Activated T-cell treated with anti-CD3 and anti-CD28 coated beads for 24 hours (primary cell): ENCODE measurements around the gene FYCO1.

Experiments used
- DNase-seq: peaks from one replicate; pipeline ENCODE4 v3.0.0-alpha.2; 2020; ENCODE audit warnings: low read depth

The FYCO1 gene

GRCh38 chr3:45915059-45915439 is 80.6 kb downstream of the FYCO1 start:
- DNase-seq: no peak

DNA sequence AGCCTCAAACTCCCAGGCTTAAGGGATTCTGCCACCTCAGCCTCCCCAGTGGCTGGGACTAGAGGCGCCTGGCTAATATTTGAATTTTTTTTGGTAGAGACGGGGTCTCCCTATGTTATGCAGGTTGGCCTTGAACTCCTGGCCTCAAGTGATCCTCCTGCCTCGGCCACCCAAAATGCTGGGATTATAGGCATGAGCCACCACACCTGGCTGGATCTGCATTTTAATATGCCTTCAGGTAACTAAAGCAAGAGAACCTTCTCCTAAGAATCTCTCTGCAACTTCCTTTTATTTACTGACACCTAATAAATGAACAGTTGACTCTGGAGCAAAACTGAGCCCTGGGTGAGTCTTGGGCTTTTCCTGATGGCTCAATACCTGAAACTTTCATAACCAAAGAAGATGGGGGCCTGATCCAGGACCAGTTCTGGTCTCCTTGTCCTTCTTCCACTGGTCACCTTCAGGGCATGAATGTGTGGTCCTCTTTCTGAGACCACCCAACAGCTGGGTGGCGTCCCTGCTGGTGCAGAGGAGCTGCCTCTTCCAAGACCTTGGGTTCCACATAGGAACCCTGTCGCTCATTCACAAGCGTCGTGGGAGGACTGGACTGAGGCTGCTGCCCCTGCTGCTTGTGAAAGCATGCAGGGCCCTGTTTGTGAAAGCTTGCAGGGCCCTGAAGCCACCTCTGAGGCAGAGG is 81.1 kb downstream of the FYCO1 start:
- DNase-seq: no peak

DNA sequence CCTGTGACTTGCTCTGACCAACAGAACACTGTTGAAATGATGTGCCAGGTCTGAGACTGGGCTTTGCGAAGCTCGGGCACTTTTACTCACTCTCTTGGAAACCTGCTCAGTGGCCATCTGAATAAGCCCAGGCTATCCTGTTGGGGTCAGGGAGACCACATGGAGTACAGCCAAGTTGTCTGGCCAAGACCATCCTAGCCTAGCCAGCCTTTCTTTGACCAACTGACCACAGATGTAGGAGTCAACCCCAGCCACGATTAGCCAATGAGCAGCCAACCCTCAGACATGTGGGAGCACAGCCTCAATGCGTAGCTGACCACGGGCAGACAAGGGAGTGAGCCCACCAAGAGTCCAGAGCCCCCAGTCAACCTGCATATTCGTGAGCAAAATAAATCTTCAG is 83.2 kb downstream of the FYCO1 start:
- DNase-seq: no peak

- no peak for DNase-seq
Observed at GRCh38 chr3:45911511-45912226, 84.0 kb downstream of the FYCO1 start.

DNA sequence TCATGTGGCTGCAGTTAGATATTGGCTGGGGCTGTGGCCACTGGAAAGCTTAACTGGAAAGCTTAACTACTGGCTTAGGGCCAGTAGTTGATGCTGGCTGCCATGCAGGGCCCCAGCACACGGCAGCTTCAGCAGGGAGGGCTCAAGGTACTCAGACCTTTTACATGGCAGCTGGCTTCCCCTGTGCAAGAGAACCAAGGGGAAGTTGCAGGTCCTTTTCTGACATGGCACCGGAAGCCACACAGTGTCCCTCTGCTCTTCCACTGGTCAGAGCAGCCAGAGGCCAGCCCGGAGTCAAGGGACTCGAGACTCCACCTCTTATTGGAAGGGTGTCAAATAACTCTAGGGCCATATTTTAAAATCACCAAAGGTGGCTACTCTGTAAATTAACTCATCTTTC is 84.7 kb downstream of the FYCO1 start:
- no peak for DNase-seq

DNA sequence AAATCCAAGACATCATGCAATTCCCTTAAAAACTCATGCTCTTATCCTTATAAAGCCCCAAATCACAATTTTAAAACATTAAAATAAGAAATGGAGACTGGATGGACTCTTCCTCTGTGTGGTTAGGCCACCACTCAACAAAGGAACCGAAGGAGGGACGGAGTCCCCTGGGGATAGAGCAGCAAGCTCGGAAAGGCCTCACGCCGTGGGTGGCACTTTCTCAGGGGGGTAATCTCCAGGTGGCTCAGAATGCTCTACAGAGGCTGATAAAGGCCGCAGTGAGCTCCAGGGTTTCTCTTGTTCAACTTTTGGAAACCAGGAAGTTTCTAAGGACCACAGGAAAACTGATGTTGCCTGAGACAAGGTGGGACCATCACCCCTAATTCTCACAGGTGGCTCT is 86.1 kb downstream of the FYCO1 start:
- DNase-seq: no peak

GRCh38 chr3:45908761-45909160 is 86.9 kb downstream of the FYCO1 start:
- no peak for DNase-seq

GRCh38 chr3:45907769-45908705 is 87.6 kb downstream of the FYCO1 start:
- no peak for DNase-seq

DNA sequence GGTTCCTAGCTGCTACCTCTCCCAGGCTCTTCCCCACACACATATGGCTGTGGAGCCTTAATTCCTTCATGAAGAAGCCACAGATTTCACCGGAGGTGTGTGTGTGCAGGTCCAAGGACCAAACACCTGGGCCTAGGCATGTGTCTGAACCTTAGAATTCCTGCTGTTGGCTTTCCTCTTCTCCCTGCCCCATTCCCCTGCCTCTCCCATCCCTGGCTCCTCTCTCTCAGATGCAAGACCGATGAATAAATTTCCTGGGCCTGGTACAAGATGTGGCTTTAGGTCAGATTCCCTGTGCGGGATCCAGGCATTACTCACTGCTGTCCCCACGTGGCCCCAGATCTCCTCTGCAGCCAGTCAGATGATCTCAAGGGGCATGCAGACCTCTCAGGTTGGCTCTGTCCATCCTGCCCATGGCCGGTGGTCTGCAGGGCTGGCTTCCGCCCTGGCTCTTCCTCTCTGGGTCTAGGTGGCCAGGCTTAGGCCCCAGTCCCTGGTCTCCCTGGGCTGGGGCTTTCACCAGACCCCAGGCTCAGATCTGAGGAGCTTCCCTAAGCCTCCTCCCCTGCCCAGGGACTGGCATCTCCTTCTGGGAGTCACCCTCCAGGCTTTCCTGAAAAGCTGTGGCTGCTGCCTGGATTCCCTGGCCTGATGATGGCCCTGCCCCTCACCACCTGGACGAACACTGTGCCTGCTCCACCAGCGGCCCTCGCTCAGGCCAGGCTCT is 88.8 kb downstream of the FYCO1 start:
- no peak for DNase-seq

GRCh38 chr3:45905755-45906154 is 89.9 kb downstream of the FYCO1 start:
- DNase-seq: no peak

- DNase-seq: no peak
Observed at GRCh38 chr3:45904931-45905330, 90.7 kb downstream of the FYCO1 start.

DNA sequence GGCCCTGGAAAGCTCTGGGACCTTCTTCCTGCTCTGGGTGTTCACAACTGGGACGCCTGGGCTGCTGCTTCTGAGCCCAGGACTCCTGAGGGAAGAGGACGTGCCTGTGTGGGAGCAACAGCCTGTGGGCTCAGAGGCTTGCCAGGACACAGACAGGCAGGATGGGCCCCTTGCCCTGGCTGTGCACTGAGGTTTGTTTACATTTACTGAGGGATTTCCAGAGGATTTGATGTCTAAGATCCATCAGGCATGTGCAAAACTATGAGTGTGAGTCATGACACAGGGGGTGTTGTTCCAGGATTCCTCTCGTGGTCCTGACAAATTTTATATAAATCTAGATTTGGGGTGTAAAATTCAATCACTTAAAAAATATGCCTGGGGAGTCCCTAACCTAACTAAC is 98.7 kb downstream of the FYCO1 start:
- no peak for DNase-seq

DNA sequence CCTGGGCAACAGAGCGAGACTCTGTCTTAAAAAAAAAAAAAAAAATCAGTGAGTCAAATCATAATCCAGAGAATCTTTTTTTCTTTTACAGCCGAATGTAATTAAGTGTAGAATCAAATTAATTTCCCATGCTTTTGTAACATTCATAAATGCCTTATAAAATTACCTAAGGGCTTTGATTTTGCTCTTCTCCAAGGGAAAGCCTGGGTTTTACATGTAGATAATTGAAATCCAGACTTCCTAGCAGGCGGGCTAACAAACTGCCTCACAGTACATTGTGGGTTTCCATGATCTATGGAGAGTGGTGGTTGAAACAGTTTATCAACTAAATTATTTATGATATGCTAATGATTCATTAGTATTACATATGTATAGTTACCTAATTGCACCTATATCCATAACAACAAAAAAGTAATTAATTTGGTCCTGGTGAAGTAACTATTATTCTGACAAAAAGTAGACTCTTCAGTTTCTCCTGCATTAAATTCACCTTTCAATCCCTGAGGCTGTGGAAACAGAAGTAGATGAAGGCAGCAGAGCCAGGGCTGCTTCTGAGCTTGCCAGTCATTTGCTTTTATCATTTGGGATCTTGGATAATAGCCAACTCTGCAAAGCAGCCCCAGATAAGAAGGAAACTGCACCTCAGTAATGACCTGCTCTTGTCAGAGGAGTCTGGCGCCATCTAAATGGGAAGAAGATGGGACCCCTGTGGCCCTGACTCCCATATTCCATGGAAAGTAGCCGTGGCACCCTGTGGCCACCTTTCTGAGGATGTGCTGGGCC is 99.7 kb downstream of the FYCO1 start:
- no peak for DNase-seq

DNA sequence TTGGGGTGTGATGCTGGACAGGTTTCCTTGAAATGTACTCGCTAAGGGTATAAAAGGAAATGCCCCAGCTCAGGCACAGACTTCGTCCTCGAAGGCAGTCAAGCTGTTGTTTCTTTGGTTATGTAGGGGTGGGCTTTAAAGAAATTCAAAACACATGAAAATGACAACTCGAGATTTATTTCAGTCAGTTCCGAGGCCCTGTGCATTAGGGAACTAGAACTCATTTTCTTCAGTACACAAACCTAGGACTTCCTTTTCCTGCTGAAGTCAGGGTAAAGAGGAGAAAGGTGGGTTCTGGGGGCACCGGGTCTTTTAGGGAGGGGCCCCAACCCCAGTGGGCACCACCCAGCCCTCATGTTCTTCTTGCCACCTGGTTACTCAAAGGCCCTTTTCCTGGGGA is 101.6 kb downstream of the FYCO1 start:
- no peak for DNase-seq

- DNase-seq: no peak
Observed at GRCh38 chr3:45892161-45892560, 103.5 kb downstream of the FYCO1 start.

GRCh38 chr3:45890405-45890804 is 105.2 kb downstream of the FYCO1 start:
- no peak for DNase-seq

- DNase-seq: no peak
Observed at GRCh38 chr3:45889337-45889736, 106.3 kb downstream of the FYCO1 start.

DNA sequence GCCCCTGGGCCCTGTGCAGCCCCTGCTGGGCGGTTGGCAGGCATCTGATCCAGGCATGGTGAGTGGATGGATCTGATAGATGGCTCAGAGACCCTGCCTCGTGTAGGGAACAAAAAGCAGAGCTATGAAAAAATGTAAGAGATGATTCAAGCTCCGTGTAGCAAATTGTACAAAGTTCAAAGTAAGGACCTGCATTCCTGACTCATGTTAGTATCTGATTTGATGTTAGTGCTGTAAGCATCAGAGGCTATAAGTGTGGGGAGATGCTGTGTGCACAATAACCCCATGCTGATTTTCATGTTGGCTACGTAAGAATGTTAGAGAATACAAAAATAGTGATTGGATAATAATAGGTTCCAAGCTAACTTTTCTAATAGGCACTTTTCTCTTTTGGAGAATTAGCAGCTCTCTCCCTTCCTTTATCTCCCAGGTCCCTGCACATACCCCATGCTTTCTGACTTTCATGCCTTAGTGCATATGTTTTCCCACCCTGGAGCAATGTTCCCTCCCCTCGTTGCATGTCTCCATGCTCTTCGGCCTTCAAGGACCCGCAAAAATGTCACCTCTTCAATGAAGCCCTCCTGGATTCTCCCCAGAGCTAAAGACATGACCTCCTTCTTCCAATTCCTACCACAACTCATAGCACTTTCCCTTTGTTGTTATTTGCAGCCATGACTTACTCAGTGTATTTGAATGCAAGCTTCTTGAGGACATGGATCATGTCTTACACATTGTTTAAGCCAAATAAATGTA is 107.7 kb downstream of the FYCO1 start:
- DNase-seq: no peak

DNA sequence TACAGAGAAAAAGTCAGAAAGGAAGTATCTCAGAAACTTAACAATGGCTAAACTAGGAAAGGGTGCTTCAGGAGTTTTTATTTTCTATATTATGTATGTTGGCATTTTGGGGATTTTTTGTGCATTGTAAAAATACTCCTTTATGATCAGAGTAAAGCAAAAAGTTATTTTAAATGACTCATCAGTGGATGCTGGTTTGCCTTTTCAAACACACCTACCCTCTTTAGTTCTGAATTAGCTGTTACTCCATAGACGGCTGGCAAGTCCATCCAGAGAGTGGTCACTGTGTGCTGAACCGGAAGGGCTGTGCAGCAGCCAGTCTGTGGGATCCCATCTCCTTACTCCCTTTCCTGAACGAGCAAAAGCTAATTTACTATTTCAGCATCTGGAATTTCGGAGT is 108.3 kb downstream of the FYCO1 start:
- no peak for DNase-seq

- no peak for DNase-seq
Observed at GRCh38 chr3:45885979-45886705, 109.5 kb downstream of the FYCO1 start, which contains the start of gene CCR9. CCR9 (plus strand) TSS chr3:45886543; CDS start chr3:45894934, 8,391 bp downstream.
